Nephron progenitor cell (in vitro differentiated cells): ENCODE data around the gene PLD1.

ENCODE experiments used
- DNase-seq: peaks from one replicate; pipeline ENCODE4 v3.0.0; 2021
- H3K27ac Mint-ChIP-seq: 2 replicates; pipeline ENCODE4 v1.8.0; 2021; ENCODE audit warnings: mild to moderate bottlenecking, moderate library complexity, mixed read lengths
- H3K27me3 Mint-ChIP-seq: 2 replicates; pipeline ENCODE4 v1.8.0; 2021; ENCODE audit warnings: mild to moderate bottlenecking, low read depth, mixed read lengths; ENCODE audit not compliant: poor library complexity
- H3K36me3 Mint-ChIP-seq: 2 replicates; pipeline ENCODE4 v1.8.0; 2021; ENCODE audit warnings: low read depth, mixed read lengths
- H3K4me1 Mint-ChIP-seq: 2 replicates; pipeline ENCODE4 v1.8.0; 2021; ENCODE audit warnings: mixed read lengths
- H3K4me3 Mint-ChIP-seq: 2 replicates; pipeline ENCODE4 v1.8.0; 2021; ENCODE audit warnings: mild to moderate bottlenecking, moderate library complexity, mixed read lengths
- H3K9me3 Mint-ChIP-seq: 2 replicates; pipeline ENCODE4 v1.8.0; 2021; ENCODE audit warnings: mild to moderate bottlenecking, moderate library complexity, mixed read lengths
- TF ChIP-seq, protein P1 (sequence below): fragments of 200-600 bp; sonication (generic); IDR thresholded peaks from 2 replicates; pipeline ENCODE4 v1.5.0; 2021; ENCODE audit warnings: antibody characterized with exemption

The PLD1 gene

DNA sequence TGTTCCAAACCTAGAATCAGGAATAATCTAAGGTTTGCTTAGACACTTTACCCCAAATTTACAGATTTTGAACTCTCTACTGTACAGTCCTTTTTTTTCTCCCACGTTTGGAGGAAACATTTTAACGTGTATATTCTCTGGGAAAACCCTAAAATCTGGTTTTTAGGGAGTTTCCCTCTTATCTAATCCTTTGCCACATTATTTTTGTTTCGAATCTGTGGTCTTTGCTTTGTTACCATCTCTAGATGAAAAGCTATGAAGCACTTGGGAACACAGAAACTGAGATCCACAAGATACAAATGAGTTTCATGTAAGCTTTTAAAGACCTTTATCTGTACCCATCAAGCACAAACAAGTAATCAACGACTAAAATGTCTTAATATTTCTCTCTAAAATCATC is 41.3 kb downstream of the PLD1 start:
- Mint-ChIP-seq H3K27ac (no peak overlapping the region), H3K36me3 (no peaks in the 10 kb centered on the region), H3K4me3 (no peak overlapping the region), H3K9me3 (no peaks in the 10 kb centered on the region), H3K27me3 (peaks cover 5% of the 10 kb centered on the region), H3K4me1 (peaks cover 17% of the 10 kb centered on the region)
- no peak for DNase-seq
- TF ChIP-seq, protein P1, sequence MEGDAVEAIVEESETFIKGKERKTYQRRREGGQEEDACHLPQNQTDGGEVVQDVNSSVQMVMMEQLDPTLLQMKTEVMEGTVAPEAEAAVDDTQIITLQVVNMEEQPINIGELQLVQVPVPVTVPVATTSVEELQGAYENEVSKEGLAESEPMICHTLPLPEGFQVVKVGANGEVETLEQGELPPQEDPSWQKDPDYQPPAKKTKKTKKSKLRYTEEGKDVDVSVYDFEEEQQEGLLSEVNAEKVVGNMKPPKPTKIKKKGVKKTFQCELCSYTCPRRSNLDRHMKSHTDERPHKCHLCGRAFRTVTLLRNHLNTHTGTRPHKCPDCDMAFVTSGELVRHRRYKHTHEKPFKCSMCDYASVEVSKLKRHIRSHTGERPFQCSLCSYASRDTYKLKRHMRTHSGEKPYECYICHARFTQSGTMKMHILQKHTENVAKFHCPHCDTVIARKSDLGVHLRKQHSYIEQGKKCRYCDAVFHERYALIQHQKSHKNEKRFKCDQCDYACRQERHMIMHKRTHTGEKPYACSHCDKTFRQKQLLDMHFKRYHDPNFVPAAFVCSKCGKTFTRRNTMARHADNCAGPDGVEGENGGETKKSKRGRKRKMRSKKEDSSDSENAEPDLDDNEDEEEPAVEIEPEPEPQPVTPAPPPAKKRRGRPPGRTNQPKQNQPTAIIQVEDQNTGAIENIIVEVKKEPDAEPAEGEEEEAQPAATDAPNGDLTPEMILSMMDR, result no peak

DNA sequence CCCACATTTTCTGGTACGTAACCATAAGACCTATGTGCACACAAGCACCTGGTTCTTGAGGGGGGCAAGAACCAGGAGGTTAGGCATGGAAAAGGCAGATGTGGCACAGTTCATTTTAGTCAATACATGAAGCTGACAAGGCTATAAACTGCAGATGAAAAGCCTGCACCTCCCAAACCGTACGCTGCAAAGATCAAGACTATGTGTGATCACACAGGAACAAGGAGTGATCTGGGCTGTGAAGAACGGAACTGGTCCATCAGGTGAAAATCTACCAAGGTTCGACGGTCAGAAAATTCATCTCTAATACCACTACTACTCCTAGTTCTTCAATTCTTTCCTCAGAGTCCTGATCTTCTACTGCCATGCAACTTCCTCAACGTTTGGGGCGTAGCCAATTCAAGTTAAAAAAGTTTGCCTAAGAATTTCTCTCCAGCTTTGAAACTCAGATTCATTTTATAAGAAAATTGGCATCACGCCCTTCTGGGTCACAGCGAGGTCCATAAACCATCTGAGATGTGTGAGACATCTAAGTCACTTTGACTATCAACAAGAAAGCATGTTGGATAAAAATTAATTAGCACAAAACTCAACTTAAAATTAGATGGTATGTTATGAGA is 41.9 kb downstream of the PLD1 start:
- H3K9me3 Mint-ChIP-seq, result no peaks in the 10 kb centered on the region
- peaks cover 5% of the 10 kb centered on the region for H3K27me3 Mint-ChIP-seq
- DNase-seq, result no peak
- no peaks in the 10 kb centered on the region for H3K36me3 Mint-ChIP-seq
- TF ChIP-seq, protein P1, result no peak
- no peak overlapping the region for H3K27ac Mint-ChIP-seq
- no peak overlapping the region for H3K4me3 Mint-ChIP-seq
- H3K4me1 Mint-ChIP-seq, result peaks cover 17% of the 10 kb centered on the region

GRCh38 chr3:171765511-171765887 is 44.8 kb downstream of the PLD1 start:
- no peak overlapping the region for H3K27ac Mint-ChIP-seq
- no peaks in the 10 kb centered on the region for H3K4me1 Mint-ChIP-seq
- TF ChIP-seq, protein P1, result no peak
- H3K27me3 Mint-ChIP-seq, result peaks cover 4% of the 10 kb centered on the region
- H3K36me3 Mint-ChIP-seq, result no peaks in the 10 kb centered on the region
- H3K4me3 Mint-ChIP-seq, result no peak overlapping the region
- DNase-seq, result no peak
- H3K9me3 Mint-ChIP-seq, result no peaks in the 10 kb centered on the region

DNA sequence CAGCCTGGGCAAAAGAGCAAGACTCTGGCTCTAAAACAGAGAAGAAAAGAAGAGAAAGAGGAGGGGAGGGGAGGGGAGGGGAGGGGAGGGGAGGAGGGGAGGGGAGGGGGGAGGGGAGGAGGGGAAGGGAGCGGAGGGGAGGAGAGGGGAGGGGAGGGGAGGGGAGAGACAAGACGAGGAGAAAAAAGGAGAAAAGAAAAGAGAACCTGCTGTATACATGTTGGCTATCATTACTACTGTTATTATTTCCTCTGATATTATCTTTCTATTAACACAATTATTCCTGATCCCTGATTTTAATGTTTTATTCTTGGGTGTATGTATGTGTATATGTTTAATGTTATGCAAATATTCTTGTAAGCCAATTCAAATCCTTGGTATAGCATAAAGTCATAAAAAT is 46.9 kb downstream of the PLD1 start:
- TF ChIP-seq, protein P1, result no peak
- Mint-ChIP-seq H3K27ac (no peak overlapping the region), H3K27me3 (peaks cover 4% of the 10 kb centered on the region)

GRCh38 chr3:171760477-171760876 is 49.8 kb downstream of the PLD1 start:
- H3K36me3 Mint-ChIP-seq, result no peaks in the 10 kb centered on the region
- no peak overlapping the region for H3K27ac Mint-ChIP-seq
- DNase-seq, result no peak
- no peak overlapping the region for H3K4me3 Mint-ChIP-seq
- peaks cover 4% of the 10 kb centered on the region for H3K27me3 Mint-ChIP-seq
- H3K9me3 Mint-ChIP-seq, result no peaks in the 10 kb centered on the region
- H3K4me1 Mint-ChIP-seq, result no peaks in the 10 kb centered on the region
- TF ChIP-seq, protein P1, result no peak

More for the DNA sequence above, 46.9 kb downstream of the PLD1 start:
- Mint-ChIP-seq H3K4me3 (no peak overlapping the region), H3K36me3 (no peaks in the 10 kb centered on the region), H3K4me1 (no peaks in the 10 kb centered on the region), H3K9me3 (no peaks in the 10 kb centered on the region)
- DNase-seq, result no peak

GRCh38 chr3:171758109-171758508 is 52.2 kb downstream of the PLD1 start:
- no peaks in the 10 kb centered on the region for H3K4me1 Mint-ChIP-seq
- DNase-seq, result no peak
- H3K27me3 Mint-ChIP-seq, result peaks cover 4% of the 10 kb centered on the region
- TF ChIP-seq, protein P1, result no peak
- no peak overlapping the region for H3K27ac Mint-ChIP-seq
- H3K9me3 Mint-ChIP-seq, result no peaks in the 10 kb centered on the region
- H3K4me3 Mint-ChIP-seq, result no peak overlapping the region
- H3K36me3 Mint-ChIP-seq, result no peaks in the 10 kb centered on the region
